ENCODE data around the gene BBC3.

BBC3 gene

GRCh38 chr19:47197141-47197540, 33.9 kb downstream of the BBC3 start:
- Histone ChIP-seq H3K4me2 (ENCODE audit: low read depth, low read length, poor library complexity, severe bottlenecking) (no peak overlapping the region), H2AFZ (ENCODE audit: low read depth, low read length, severe bottlenecking) (no peak overlapping the region), H3F3A (ENCODE audit: insufficient read depth) (no peaks in the 10 kb centered on the region), H3K79me2 (ENCODE audit: insufficient read depth, low read length) (peaks cover 9% of the 10 kb centered on the region; the same call in 1 of the 2 replicates), H3K27me3 (ENCODE audit: low read length) (no peaks in the 10 kb centered on the region), H3K9ac (ENCODE audit: low read length) (no peak overlapping the region), H3K27ac (ENCODE audit: low read depth, low read length) (no peak overlapping the region), H3K9me3 (ENCODE audit: insufficient read depth, low read length) (no peaks in the 10 kb centered on the region), H3K9me2 (replicated peaks; ENCODE audit: insufficient read depth, low read length) (no peaks in the 10 kb centered on the region), H3K36me3 (ENCODE audit: low read length) (no peaks in the 10 kb centered on the region), H3K4me3 (ENCODE audit: insufficient read depth, low read length, poor library complexity, severe bottlenecking) (no peak overlapping the region), H4K20me1 (ENCODE audit: low read depth, low read length) (no peaks in the 10 kb centered on the region)
- TF ChIP-seq EZH2phosphoT487 (conservative IDR thresholded peaks at IDR 0.05; ENCODE audit: low read length) (no peak), CTCF (IDR thresholded peaks at IDR 0.05; ENCODE audit: insufficient read depth, low read length, poor library complexity, severe bottlenecking) (no peak)

- no peak overlapping the region for H2AFZ ChIP-seq (ENCODE audit: low read depth, low read length, severe bottlenecking)
- H3K9me2 ChIP-seq (replicated peaks; ENCODE audit: insufficient read depth, low read length): no peaks in the 10 kb centered on the region
- H3K4me2 ChIP-seq (ENCODE audit: low read depth, low read length, poor library complexity, severe bottlenecking): no peak overlapping the region
- H3K27me3 ChIP-seq (ENCODE audit: low read length): no peaks in the 10 kb centered on the region
- peaks cover 17% of the 10 kb centered on the region; the same call in 1 of the 2 replicates for H3K79me2 ChIP-seq (ENCODE audit: insufficient read depth, low read length)
- 0 out of 2 replicates have a peak, but pooled peaks cover 3% of the 10 kb centered on the region for H3K36me3 ChIP-seq (ENCODE audit: low read length)
- no peak overlapping the region for H3K27ac ChIP-seq (ENCODE audit: low read depth, low read length)
- H3K4me3 ChIP-seq (ENCODE audit: insufficient read depth, low read length, poor library complexity, severe bottlenecking): no peak overlapping the region
- TF ChIP-seq CTCF (IDR thresholded peaks at IDR 0.05; ENCODE audit: insufficient read depth, low read length, poor library complexity, severe bottlenecking): no peak
- no peak for TF ChIP-seq EZH2phosphoT487 (conservative IDR thresholded peaks at IDR 0.05; ENCODE audit: low read length)
- H3K9ac ChIP-seq (ENCODE audit: low read length): no peak overlapping the region
- H3K9me3 ChIP-seq (ENCODE audit: insufficient read depth, low read length): no peaks in the 10 kb centered on the region
- H3F3A ChIP-seq (ENCODE audit: insufficient read depth): no peaks in the 10 kb centered on the region; the same call in 1 of the 2 replicates
- H4K20me1 ChIP-seq (ENCODE audit: low read depth, low read length): no peaks in the 10 kb centered on the region
Observed at GRCh38 chr19:47195434-47195833, 35.6 kb downstream of the BBC3 start.

GRCh38 chr19:47190167-47190727, 40.8 kb downstream of the BBC3 start:
- Histone ChIP-seq H3K79me2 (ENCODE audit: insufficient read depth, low read length) (peaks cover 17% of the 10 kb centered on the region; the same call in 1 of the 2 replicates), H3K27me3 (ENCODE audit: low read length) (no peaks in the 10 kb centered on the region)

More at GRCh38 chr19:47190167-47190727, 40.8 kb downstream of the BBC3 start:
- Histone ChIP-seq H3K27ac (ENCODE audit: low read depth, low read length) (no peak overlapping the region), H3K4me3 (ENCODE audit: insufficient read depth, low read length, poor library complexity, severe bottlenecking) (no peak overlapping the region), H3K36me3 (ENCODE audit: low read length) (peaks cover 5% of the 10 kb centered on the region; the same call in 1 of the 2 replicates), H3K9me2 (replicated peaks; ENCODE audit: insufficient read depth, low read length) (no peaks in the 10 kb centered on the region), H4K20me1 (ENCODE audit: low read depth, low read length) (no peaks in the 10 kb centered on the region), H3K4me2 (ENCODE audit: low read depth, low read length, poor library complexity, severe bottlenecking) (no peak overlapping the region), H3K9ac (ENCODE audit: low read length) (no peak overlapping the region), H2AFZ (ENCODE audit: low read depth, low read length, severe bottlenecking) (no peak overlapping the region), H3F3A (ENCODE audit: insufficient read depth) (no peaks in the 10 kb centered on the region; the same call in 1 of the 2 replicates), H3K9me3 (ENCODE audit: insufficient read depth, low read length) (no peaks in the 10 kb centered on the region)
- TF ChIP-seq EZH2phosphoT487 (conservative IDR thresholded peaks at IDR 0.05; ENCODE audit: low read length) (no peak), CTCF (IDR thresholded peaks at IDR 0.05; ENCODE audit: insufficient read depth, low read length, poor library complexity, severe bottlenecking) (no peak)

All from SU-DHL-6 (cell line).